ENCODE results near the gene SMAD5. TPM values are rescaled to one million over a fixed set of nuclear protein-coding genes. Genes with fewer than 3 reads are reported as not detected.

The SMAD5 gene
- total and polyA plus RNA-seq, 2 donors from 2014 or later, result 9.9 to 67.7 TPM

- intact Hi-C loops (cut with DNase I), result no loop called here
- H3K4me1 ChIP-seq (ENCODE audit: control insufficient read depth in 2 of 3, insufficient read depth in 2 of 3, low read depth in 1 of 3, low read length in 3 of 3), result peaks cover 0 to 14% (median 3%) of the 10 kb centered on the region in 3 donors
- H3K9me3 ChIP-seq (ENCODE audit: control insufficient read depth in 2 of 3, insufficient read depth in 1 of 3, low read length in 3 of 3), result peaks cover 0 to under 1% (median under 1%) of the 10 kb centered on the region in 3 donors
- H3K36me3 ChIP-seq (ENCODE audit: control insufficient read depth in 2 of 3, insufficient read depth in 3 of 3, low read length in 3 of 3), result no peaks in the 10 kb centered on the region
- no peaks in the 10 kb centered on the region for H3K27me3 ChIP-seq (ENCODE audit: control insufficient read depth, insufficient read depth, low read length)
- peak overlapping the region; percentile 53 to 65 for H3K27ac ChIP-seq (ENCODE audit: low read depth in 2 of 2, low read length in 2 of 2)
- DNase-seq (no peak), FAIRE-seq (no peak)
- no peak for TF ChIP-seq CTCF (IDR thresholded peaks at IDR 0.05; ENCODE audit: borderline replicate concordance, extremely low read depth, insufficient read depth)
- H3K9ac ChIP-seq (ENCODE audit: low read length in 3 of 3), result no peak overlapping the region
- peak overlapping the region in 2 of 3 donors; percentile 15 to 44 for H3K4me3 ChIP-seq (ENCODE audit: low read length in 3 of 3)
Measured at GRCh38 chr5:136226401-136226800, 93.8 kb downstream of the SMAD5 start.

GRCh38 chr5:136228136-136228757 lies 95.6 kb downstream of the SMAD5 start:
- H3K27ac ChIP-seq (ENCODE audit: low read depth in 2 of 2, low read length in 2 of 2), result peak overlapping the region; percentile 58 to 79
- peaks cover 0 to 14% (median 3%) of the 10 kb centered on the region in 3 donors for H3K4me1 ChIP-seq (ENCODE audit: control insufficient read depth in 2 of 3, insufficient read depth in 2 of 3, low read depth in 1 of 3, low read length in 3 of 3)
- intact Hi-C loops (cut with DNase I), result no loop called here
- H3K9me3 ChIP-seq (ENCODE audit: control insufficient read depth in 2 of 3, insufficient read depth in 1 of 3, low read length in 3 of 3), result no peaks in the 10 kb centered on the region
- H3K27me3 ChIP-seq (ENCODE audit: control insufficient read depth, insufficient read depth, low read length), result no peaks in the 10 kb centered on the region
- H3K36me3 ChIP-seq (ENCODE audit: control insufficient read depth in 2 of 3, insufficient read depth in 3 of 3, low read length in 3 of 3), result no peaks in the 10 kb centered on the region
- no peak for FAIRE-seq
- H3K4me3 ChIP-seq (ENCODE audit: low read length in 3 of 3), result peak overlapping the region in 1 of 3 donors; percentile 13
- no peak overlapping the region for H3K9ac ChIP-seq (ENCODE audit: low read length in 3 of 3)
- no peak for TF ChIP-seq CTCF (IDR thresholded peaks at IDR 0.05; ENCODE audit: borderline replicate concordance, extremely low read depth, insufficient read depth)
- DNase-seq, result peak in 2 of 5 donors; percentile 21 to 34

GRCh38 chr5:136230176-136230575 lies 97.5 kb downstream of the SMAD5 start:
- Histone ChIP-seq H3K4me1 (ENCODE audit: control insufficient read depth in 2 of 3, insufficient read depth in 2 of 3, low read depth in 1 of 3, low read length in 3 of 3) (peaks cover 0 to 14% (median 3%) of the 10 kb centered on the region in 3 donors), H3K36me3 (ENCODE audit: control insufficient read depth in 2 of 3, insufficient read depth in 3 of 3, low read length in 3 of 3) (no peaks in the 10 kb centered on the region), H3K9ac (ENCODE audit: low read length in 3 of 3) (no peak overlapping the region), H3K9me3 (ENCODE audit: control insufficient read depth in 2 of 3, insufficient read depth in 1 of 3, low read length in 3 of 3) (no peaks in the 10 kb centered on the region), H3K27ac (ENCODE audit: low read depth in 2 of 2, low read length in 2 of 2) (no peak overlapping the region), H3K27me3 (ENCODE audit: control insufficient read depth, insufficient read depth, low read length) (no peaks in the 10 kb centered on the region), H3K4me3 (ENCODE audit: low read length in 3 of 3) (no peak overlapping the region)
- FAIRE-seq (no peak), DNase-seq (no peak)
- intact Hi-C loops (cut with DNase I), result no loop called here
- TF ChIP-seq CTCF (IDR thresholded peaks at IDR 0.05; ENCODE audit: borderline replicate concordance, extremely low read depth, insufficient read depth), result no peak
